GM23338 (cell line): Measurements from ENCODE around the gene C1orf185.

Experiments
- CREB1 ChIP-seq: fragments of 250-450 bp; sonication (Bioruptor Pico); IDR thresholded peaks from 2 replicates; pipeline ENCODE4 v1.5.0; 2020; ENCODE audit warnings: low read depth, mild to moderate bottlenecking, moderate library complexity
- EZH2 ChIP-seq: fragments of 200-600 bp; sonication (generic); IDR thresholded peaks from one replicate; pipeline ENCODE4 v1.8.0; 2017; ENCODE audit warnings: antibody characterized with exemption, mild to moderate bottlenecking, low read depth; ENCODE audit not compliant: unreplicated experiment
- EZH2phosphoT487 ChIP-seq: fragments of 200-600 bp; sonication (generic); IDR thresholded peaks from one replicate; pipeline ENCODE4 v1.8.1; 2018; ENCODE audit warnings: antibody characterized with exemption; ENCODE audit not compliant: unreplicated experiment
- JUNB ChIP-seq: IDR thresholded peaks from one replicate; pipeline ENCODE4 v1.6.1; 2016; ENCODE audit warnings: antibody characterized with exemption; ENCODE audit not compliant: unreplicated experiment
- NANOG ChIP-seq: IDR thresholded peaks from 2 replicates; pipeline ENCODE4 v1.6.1; 2016; ENCODE audit warnings: antibody characterized with exemption, borderline replicate concordance
- POLR2AphosphoS5 ChIP-seq: IDR thresholded peaks from 2 replicates; pipeline ENCODE4 v1.6.1; 2016; ENCODE audit warnings: antibody characterized with exemption, low read depth
- STAT1 ChIP-seq: IDR thresholded peaks from one replicate; pipeline ENCODE4 v1.6.1; 2016; ENCODE audit warnings: antibody characterized with exemption; ENCODE audit not compliant: unreplicated experiment
- ZNF331 ChIP-seq: fragments of 250-450 bp; sonication (Bioruptor Pico); IDR thresholded peaks from 2 replicates; pipeline ENCODE4 v1.5.0; 2020; ENCODE audit warnings: low read depth, mild to moderate bottlenecking, moderate library complexity
- TF ChIP-seq, protein P1 (sequence below), 2 experiments: fragments of 200-600 bp in 1 of 2; sonication (generic) in 1 of 2; conservative IDR thresholded peaks; 2 replicates each; pipeline versions ENCODE4 v1.5.1 to v1.6.1; 2016 to 2017; ENCODE audit warnings: antibody characterized with exemption in 2 of 2, low read depth in 2 of 2, mild to moderate bottlenecking in 2 of 2, moderate library complexity in 1 of 2
- TF ChIP-seq, protein P2 (sequence below): IDR thresholded peaks from 2 replicates; pipeline ENCODE4 v1.6.1; 2016; ENCODE audit warnings: antibody characterized with exemption
- TF ChIP-seq, protein P3 (sequence below): IDR thresholded peaks from one replicate; pipeline ENCODE4 v1.6.1; 2018; ENCODE audit warnings: antibody characterized with exemption; ENCODE audit not compliant: unreplicated experiment

DNA sequence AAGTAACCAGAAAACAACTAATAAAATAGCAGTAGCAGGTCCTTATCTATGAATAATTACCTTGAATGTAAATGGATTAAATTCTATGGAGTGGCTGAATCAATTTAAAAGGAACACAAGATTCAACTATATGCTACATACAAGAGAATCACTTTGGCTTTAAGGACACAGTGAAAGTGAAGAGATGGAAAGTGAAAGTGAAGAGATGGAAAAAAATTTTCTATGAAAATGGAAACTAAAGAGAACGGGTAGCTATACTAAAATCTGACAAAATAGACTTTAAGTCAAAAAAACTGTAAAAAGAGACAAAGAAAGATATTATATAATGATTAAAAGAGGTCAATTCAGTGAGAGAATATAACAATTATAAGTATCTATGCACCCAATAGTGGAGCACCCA is 54.7 kb downstream of the C1orf185 start:
- TF ChIP-seq, protein P1, sequence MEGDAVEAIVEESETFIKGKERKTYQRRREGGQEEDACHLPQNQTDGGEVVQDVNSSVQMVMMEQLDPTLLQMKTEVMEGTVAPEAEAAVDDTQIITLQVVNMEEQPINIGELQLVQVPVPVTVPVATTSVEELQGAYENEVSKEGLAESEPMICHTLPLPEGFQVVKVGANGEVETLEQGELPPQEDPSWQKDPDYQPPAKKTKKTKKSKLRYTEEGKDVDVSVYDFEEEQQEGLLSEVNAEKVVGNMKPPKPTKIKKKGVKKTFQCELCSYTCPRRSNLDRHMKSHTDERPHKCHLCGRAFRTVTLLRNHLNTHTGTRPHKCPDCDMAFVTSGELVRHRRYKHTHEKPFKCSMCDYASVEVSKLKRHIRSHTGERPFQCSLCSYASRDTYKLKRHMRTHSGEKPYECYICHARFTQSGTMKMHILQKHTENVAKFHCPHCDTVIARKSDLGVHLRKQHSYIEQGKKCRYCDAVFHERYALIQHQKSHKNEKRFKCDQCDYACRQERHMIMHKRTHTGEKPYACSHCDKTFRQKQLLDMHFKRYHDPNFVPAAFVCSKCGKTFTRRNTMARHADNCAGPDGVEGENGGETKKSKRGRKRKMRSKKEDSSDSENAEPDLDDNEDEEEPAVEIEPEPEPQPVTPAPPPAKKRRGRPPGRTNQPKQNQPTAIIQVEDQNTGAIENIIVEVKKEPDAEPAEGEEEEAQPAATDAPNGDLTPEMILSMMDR (conservative IDR thresholded peaks at IDR 0.05; ENCODE audit: low read depth in 2 of 2), result no peak
- TF ChIP-seq POLR2AphosphoS5 (no peak), EZH2 (no peak), EZH2phosphoT487 (no peak), NANOG (no peak), JUNB (no peak), CREB1 (CRISPR knock-in tag) (no peak), ZNF331 (CRISPR knock-in tag) (no peak), STAT1 (no peak)
- TF ChIP-seq, protein P2, sequence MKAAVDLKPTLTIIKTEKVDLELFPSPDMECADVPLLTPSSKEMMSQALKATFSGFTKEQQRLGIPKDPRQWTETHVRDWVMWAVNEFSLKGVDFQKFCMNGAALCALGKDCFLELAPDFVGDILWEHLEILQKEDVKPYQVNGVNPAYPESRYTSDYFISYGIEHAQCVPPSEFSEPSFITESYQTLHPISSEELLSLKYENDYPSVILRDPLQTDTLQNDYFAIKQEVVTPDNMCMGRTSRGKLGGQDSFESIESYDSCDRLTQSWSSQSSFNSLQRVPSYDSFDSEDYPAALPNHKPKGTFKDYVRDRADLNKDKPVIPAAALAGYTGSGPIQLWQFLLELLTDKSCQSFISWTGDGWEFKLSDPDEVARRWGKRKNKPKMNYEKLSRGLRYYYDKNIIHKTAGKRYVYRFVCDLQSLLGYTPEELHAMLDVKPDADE, result no peak
- TF ChIP-seq, protein P3, sequence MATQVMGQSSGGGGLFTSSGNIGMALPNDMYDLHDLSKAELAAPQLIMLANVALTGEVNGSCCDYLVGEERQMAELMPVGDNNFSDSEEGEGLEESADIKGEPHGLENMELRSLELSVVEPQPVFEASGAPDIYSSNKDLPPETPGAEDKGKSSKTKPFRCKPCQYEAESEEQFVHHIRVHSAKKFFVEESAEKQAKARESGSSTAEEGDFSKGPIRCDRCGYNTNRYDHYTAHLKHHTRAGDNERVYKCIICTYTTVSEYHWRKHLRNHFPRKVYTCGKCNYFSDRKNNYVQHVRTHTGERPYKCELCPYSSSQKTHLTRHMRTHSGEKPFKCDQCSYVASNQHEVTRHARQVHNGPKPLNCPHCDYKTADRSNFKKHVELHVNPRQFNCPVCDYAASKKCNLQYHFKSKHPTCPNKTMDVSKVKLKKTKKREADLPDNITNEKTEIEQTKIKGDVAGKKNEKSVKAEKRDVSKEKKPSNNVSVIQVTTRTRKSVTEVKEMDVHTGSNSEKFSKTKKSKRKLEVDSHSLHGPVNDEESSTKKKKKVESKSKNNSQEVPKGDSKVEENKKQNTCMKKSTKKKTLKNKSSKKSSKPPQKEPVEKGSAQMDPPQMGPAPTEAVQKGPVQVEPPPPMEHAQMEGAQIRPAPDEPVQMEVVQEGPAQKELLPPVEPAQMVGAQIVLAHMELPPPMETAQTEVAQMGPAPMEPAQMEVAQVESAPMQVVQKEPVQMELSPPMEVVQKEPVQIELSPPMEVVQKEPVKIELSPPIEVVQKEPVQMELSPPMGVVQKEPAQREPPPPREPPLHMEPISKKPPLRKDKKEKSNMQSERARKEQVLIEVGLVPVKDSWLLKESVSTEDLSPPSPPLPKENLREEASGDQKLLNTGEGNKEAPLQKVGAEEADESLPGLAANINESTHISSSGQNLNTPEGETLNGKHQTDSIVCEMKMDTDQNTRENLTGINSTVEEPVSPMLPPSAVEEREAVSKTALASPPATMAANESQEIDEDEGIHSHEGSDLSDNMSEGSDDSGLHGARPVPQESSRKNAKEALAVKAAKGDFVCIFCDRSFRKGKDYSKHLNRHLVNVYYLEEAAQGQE, result no peak
